ENCODE results near the gene AMT.

Gene AMT, protein sequence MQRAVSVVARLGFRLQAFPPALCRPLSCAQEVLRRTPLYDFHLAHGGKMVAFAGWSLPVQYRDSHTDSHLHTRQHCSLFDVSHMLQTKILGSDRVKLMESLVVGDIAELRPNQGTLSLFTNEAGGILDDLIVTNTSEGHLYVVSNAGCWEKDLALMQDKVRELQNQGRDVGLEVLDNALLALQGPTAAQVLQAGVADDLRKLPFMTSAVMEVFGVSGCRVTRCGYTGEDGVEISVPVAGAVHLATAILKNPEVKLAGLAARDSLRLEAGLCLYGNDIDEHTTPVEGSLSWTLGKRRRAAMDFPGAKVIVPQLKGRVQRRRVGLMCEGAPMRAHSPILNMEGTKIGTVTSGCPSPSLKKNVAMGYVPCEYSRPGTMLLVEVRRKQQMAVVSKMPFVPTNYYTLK

DNA sequence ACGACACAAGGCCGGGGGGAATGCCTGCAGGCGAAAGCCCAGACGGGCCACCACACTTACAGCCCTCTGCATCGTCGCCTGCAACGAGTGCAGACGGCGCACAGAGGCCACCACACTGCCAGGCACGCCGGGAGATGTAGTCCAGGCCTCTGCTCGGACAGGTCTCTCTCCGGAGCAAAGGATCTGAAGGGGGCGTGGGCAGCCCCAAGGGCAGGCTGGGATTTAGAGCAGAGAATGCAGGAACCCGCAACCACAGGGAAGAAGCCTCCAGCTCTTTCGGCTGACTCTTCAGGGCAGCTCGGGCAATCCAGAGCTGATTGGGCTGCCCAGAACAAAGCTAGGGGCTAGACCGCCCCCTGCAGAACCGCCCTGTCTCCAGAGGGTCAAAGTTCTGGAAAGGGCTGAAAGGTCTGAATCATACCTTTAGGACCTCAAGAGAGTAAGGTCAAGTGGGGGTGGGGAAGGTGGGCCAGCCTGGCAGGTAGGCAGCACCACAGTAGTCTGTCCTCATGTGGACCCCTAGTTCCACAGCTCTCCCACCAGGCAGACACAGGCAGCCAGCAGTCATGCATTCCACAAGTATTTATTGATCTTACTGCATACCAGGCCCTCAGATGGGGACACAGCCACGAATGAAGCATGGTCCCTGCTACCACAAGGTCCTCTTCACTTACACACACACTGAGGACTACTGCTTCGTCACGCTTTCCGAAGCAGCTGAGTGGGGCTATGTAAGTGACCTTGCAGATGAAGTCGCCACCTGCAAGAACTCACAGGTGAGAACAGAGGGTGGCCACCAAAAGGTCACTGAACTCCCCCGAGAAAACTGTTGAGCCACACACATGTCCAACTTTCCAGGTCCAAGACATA is at the start of gene AMT:
TSS of gene AMT (minus strand) at position 95 of the 870 bp plus-strand sequence. CDS start at position 72, 23 bp downstream.
- DNase-seq, result peak; percentile 98

DNA sequence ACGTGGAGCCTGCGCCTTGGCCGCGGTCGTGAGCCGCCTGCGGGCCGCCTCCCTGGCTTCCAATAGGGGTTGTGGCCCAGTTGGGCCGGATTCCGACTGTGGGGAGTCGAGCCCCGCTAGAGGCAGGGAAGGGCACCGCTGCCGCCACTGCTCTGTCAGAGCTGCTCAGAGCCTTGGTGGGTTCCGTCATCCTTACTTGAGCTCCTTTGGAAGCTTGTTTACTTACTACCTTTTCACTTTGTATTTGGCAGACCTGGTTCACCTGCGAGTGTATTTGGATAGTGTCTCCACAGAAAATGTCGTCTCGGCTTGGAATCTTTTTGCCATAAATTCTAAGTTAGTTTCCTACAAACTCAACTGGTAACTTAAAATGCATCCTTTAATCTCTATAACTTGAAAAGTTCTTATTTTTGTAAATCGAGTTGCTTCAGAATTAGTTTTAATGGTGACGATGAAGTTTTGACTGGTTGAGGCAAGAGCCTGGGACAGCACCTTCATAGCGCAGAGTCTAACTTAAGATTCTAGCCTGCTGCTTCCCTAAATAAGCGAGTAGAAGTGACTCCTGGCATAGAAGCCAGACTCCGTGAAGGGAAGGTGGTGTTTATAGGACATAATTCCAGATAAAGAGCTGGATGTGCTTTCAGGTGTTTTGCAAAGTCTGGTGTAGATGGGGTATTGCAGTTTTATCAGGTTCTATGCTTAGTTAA is 48.6 kb upstream of the AMT start:
- DNase-seq, result no peak

DNA sequence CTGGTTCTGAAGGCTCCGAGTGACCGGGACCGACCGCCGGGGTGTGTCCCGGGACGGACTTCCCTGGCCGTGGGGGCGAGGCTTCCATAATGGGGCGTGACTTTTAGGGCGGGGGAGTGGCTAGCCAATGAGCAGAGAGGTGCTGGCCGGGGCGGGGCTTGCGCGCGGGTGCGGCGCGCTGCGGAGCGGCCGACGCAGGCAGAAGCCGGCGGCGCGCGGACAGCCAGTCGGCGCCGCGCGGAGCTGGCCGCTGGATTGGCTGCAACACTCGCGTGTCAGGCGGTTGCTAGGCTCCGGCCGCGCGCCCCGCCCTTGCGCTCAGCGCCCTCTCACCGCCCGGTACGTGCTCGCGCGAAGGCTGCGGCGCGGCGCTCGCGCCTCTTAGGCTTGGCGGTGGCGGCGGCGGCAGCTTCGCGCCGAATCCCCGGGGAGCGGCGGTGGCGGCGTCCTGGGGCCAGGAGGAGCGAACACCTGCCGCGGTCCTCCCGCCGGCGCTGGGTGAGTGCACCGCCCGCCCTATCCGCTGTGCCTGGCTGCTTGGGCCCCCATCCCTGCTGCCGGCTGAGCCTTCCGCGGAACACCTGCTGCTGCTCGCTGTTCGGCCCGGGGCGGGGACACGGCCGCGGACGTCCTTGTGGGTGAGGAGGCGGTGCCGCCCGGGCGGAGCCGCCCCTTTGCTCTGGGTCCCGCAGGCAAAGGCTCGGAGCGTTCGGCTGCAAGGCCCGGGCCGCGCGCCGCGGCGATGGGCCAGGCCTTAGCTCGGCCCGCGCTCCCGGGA is 47.9 kb upstream of the AMT start, which contains the start of gene DAG1:
TSS of gene DAG1 (plus strand) at position 332 of the 778 bp plus-strand sequence. CDS start 40,268 bp downstream, outside the sequence.
- peak; percentile 99 for DNase-seq

DNA sequence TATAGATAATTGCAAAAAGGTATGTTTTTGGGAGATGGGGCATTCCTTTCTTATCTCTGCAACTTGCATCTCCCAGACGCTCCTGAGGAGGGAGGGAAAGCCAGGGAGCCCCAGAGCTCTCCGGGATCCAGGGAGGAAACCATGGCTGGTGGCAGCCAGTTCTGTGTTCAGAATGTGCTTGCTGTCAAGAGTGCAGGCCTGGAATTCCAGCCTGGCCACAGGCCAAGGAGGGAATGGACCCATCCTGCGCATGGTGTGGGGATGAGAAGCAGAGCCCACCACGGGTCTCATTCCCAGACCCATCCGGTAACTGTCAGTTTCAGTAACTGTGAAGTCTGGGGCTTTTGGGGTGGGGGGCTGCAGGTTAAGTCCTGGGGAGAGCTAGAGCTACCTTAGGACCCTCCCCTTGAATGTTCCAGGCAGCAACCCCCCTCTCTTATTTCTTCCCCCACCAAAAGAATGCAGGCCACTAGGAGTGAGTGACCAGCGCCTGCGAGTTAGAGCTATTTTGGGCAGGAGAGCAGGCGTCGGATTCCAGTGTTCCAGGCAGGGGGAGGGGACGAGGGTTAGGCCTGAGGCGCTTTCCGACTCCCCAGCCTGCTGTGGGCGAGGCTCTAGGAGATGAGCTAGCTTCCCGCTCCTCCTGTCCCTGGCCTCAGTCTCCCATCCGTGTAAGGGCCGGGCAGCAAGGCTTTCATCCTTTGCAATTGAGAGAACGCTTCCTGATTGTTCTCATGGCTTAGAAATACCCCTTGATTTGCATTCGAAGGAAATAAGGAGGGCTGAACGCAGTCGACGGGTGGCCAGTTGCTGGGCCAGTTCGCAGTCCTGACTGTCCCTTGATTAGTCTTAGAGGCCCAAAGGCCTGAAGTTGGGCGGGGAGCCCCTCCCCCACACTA is 47.0 kb upstream of the AMT start:
- DNase-seq, result peak; percentile 97

DNA sequence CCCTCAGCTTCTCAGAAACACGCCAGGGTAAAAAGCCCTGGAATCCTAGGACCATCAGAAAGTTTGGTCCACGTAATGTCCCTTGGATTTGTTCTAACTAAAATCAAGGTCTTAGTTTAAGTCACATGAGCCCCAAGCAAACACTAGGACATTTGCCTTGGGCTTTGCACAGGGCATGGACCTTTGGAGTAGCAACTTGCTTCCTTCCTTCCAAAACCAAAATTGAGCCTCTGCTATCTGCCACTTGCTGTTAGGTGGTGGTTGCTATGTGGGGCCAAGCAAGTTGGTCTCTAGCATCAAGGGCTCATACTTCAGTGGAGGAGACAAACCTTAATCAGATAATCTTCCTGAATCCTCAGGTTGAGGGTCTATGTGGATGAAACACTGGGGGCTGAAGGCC is 43.8 kb upstream of the AMT start:
- DNase-seq, result no peak

DNA sequence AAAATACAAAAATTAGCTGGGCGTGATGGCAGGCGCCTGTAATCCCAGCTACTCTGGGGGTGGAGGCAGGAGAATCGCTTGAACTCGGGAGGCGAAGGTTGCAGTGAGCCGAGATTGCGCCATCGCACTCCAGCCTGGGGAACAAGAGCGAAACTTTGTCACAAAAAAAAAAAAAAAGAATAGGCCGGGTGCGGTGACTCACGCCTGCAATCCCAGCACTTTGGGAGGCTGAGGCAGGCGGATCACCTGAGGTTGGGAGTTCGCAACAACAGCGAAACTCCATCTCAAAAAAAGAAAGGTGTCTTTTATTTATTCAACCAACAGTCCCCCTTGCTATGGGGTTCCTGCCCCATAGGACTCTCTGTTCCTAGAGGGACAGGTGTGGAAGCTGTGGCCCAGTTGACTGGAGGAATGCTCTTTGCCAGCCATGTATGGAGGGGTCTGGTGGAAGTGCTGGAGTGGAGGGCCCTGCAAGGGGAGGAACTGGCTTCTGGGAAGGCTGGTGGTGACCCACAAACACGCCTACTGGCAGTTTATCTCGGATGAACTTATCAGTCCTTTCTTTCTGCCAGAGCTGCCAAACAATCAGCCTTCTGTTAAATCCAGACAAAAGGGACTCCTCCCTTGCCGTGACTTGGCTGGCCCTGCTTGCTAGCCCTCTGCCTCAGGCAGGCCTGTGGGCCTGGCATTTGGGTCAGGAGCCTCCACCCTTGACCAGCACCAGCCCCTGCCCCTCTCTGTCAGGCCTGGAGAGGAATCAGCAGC is 43.2 kb upstream of the AMT start:
- DNase-seq, result peak; percentile 97

DNA sequence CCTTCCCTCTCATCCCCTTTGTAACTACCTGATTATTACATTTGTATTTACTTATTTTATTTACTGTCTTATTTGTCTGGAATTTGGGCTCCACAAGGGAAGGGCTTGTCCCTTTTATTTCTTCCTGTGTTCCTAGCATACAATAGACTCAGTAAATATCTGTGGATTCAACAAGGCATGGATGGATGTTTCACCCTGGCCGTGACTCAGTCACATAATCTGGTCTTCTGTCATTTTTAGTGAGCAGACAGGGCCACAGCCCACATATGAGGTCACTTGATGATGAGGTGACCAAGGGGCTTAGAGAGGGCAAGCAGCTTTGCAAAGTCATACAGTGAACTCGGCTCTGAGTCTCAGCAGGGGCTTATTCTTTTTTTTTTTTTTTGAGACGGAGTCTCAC is 39.9 kb upstream of the AMT start:
- no peak for DNase-seq

DNA sequence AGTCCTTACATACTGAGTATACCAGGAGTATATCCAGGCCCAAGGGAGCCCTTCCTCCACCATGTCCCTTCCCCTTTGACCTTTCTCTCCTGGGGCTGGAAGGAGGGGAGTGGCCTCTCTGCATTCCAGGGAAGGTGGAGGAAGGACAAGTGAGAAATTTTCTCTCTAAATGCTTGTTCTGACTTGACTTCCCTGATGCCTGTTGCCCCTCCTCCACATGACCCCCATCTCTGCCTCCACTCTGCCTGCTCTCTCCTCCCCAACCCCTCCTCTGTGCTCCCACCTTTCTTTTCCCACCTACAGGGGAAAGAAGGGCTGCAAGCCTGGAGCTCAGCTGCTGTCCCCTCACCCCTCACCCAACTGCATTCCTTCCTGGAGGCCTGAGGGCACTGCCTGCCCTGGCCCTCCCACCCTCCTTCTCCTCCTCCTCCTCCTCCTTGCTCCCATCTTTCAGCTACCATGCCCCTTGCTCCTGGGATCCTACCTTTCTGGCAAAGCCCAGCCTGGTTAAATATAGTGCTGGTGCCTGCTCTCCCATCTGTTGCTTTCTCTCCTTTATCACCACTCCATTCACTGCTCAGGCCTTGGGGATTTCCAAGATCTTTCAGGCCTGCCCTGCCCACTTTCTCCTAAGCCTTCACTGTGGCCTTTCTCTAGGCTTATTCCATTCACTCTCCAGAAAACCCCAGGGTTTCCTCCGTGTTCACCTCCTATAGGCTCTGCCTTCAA is 39.3 kb upstream of the AMT start:
- DNase-seq, result peak; percentile 95

DNA sequence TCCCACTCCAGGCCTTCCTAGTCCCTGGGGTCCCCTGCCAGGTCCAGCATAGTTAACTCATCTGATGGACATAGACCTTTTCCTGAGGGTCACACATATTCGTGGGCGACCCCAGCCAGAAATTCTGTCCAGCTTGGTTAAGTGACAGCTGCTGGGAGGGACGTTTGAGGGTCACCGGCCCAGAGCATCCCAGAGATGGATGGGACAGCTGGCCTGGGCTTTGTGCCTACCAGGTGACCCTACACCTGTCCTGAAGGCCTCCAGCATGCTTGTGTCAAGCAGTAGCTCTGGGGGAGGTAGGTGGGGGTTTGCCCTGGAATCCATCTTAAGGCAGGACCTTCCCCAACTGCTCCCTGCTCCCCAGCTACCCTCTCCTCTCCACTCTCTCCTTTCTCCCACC is 38.7 kb upstream of the AMT start:
- DNase-seq, result no peak

DNA sequence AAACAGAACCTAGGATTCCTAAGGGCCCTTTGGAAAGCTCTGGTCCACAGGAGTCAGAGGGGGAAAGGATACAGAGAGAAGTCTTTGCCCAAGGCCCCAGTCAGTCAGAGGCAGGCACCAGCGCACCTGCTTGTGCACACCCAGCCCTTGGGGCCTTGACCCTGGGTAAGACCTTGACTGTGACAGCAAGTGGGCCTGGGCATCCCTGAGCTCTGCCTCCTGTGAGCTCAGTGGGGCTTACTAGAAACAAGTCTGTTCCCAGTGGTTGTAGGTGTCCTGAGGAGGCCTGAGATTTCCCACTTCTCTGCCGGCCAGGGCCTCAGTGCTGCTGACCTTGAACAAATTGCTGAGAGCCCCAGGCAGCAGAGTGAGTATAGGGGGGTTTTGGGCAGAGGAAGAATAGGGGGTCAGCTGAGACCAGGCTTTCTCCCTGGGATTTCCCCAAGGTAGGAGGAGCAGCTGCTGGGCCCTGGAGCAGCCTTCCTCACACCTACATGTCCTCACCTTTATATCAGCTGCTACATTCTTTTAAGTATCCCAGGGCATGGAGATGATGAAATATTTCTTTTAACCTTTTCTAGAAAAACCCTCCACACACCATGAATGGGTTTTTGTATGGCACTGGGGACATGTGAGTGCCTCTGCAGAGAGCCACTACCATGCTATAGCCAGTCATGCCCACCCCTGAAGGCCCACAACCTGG is 38.1 kb upstream of the AMT start:
- no peak for DNase-seq

DNA sequence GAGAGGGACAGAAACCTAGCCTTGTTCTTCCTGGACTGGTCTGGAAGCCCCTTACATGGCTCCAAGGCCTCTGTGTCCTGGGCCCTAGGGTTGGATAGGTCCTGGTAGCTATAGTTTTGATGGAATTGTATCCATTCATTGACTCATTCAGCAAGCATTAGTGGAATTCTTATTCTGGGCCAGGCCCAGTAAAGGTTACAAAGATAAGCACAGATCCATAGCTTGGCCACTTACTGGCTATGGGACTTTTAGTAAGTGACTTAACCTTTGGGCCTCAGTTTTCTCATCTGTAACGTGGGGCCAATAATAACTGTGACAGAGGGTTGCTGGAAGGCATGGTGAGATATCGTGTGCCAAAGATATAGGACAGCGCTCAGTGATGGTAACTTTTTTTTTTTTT is 34.2 kb upstream of the AMT start:
- peak; percentile 66 for DNase-seq

DNA sequence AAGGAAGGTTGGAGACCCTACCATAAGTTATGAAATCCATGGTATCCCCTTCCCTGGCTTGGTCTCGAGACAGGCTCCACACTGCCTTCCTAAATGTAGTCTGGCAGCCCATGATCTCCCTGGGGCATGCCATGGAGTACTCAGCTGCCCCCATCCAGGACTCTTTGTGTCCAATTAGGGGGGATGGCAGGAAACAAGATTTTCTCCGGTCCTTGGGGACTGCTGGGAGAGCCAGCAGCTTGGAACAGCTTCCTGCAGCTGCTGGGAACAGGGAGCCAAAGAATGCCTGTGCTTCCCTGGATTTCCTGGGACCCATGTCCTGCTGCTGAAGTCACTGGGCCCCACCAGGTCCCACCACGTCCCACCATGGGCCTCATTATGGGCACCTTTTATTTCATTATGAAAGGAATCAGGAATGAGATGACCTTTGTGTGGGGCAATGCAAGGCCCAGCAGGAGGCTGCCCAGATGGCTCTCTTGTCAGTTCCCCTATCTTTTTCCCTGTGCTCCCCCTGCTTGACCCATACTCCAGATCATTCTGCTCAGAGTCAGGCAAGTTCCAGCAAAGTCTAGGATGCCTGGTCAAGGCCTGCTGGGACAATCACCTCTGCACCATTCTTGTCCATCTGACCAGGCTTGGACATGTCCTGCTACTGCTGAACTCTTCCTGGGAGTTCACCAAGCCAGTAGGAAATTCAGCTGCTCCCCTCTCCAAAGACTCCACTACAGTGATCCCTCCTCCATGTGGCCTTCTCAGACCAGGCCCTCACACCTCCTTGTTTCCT is 32.8 kb upstream of the AMT start:
- peak; percentile 54 for DNase-seq

DNA sequence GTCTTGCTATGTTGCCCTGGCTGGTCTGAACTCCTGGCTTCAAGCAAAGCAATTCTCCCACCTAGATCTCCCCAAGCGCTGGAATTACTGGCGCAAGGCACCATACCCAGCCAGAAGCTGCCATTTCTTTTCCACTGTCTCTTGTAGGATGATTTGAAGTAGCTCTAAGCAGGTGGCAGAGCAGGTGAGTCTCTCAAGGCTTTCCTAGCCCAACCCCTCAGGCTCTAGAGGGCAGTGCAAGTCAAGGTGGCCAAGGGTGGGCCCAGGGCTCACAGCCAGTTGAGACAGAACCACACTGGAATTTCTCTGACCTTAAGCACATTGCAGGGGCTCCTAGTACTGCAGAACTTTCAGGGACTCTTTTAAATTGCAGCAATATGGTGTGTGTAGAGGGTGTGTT is 32.2 kb upstream of the AMT start:
- DNase-seq, result peak; percentile 92

DNA sequence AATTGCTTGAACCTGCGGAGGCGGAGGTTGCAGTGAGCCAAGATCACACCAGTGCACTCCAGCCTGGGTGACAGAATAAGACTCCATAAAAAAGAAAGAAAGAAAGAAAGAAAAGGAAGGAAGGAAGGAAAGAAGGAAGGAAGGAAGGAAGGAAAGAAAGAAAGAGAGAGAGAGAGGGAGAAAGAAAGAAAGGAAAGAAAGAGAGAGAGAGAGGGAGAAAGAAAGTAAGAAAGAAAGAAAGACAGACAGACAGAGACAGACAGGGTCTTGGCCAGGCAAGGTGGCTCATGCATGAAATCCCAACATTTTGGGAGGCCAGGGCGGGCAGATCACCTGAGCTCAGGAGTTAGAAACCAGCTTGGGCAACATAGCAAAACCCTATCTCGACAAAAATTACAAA is 31.3 kb upstream of the AMT start:
- DNase-seq, result no peak

DNA sequence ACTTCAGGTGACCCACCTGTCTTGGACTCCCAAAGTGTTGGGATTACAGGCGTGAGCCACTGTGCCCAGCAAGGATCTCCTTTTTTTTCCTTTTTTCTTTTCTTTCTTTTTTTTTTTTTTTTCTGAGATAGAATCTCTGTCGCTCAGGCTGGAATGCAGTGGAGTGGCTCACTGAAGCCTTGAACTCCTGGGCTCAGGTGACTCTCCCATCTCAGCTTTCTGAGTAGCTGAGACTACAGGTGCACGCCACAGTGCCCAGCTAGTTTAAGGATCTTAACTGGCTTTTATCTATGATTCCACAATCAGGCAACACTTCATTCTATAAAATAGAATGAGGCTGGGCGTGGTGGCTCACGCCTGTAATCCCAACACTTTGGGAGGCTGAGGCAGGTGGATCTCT is 23.1 kb upstream of the AMT start:
- DNase-seq, result no peak

DNA sequence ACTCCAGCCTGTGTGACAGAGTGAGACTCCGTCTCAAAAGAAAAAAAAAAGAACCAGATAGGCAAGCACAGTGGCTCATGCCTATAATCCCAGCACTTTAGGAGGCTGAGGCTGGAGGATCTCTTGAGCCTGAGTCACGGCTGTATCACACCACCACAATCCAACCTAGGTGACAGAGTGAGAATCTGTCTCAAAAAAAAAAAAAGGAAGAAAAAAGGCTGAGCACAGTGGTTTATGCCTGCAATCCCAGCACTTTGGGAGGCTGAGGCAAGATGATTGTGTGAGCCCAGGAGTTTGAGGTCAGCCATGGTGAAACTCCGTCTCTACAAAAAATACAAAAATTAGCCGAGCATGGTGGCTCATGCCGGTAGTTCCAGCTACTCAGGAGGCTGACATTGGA is 12.5 kb upstream of the AMT start:
- DNase-seq, result no peak

DNA sequence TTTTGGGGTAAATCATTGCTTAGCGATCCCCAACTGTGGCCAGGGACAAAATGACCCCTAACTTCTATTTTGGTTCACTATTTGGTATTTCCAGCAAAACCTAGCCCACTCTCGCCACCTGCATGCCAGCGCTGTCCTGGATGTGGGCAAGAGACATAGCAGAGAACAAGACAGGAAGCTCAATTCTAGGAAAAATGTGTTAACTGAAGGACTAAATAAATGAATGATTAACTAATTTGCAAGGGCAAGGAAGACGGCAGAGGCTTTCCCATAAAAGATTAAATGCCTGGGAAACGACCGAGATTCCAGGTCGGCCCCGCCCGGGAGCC is 6.4 kb upstream of the AMT start:
- no peak for DNase-seq

DNA sequence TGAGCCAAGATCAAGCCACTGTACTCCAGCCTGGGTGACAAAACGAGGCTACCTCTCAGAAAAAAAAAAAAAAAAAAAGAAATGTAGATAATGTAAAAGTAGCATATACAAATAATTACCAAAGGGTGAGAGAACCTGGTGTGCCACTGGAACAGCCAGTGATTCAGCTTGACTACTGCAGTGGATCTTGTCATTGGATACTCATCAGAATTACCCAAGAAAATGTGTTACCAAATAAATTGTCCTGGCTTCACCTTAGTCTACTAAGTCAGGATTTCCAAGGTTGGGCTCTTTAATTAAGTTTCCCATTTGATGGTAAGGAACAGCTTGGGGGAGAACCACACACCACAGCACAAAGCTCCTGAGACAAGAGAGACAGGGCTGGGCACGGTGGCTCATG is 5.3 kb upstream of the AMT start:
- DNase-seq, result no peak

DNA sequence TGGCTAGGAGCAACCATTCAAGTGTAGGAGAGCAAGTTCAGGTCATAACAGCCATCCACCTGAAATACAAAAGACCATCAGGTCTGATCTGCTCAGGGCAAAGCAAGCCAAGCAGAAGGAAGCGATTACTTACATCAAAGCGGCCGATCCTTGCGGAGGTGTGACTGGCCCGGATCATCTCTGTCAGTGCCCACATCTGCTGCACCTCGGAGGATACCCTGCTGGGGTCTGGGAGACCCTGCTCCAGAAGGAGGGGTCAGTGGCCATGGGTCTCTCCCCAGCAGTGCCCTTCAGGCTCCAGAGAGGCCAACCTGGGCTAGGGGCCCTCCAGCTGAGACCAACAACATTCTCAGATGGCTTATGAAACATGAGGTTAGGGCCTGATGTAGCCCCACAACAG is 2.5 kb upstream of the AMT start:
- no peak for DNase-seq

Measured in islet precursor cell (in vitro differentiated cells).